IMR-90 (cell line): Measurements from ENCODE around the gene ADAMTSL1. TPM values are rescaled to one million over a fixed set of nuclear protein-coding genes. Genes with fewer than 3 reads are reported as not detected.

ENCODE experiments used
- ATAC-seq: fragments of 200-7000 bp; cut with Tn5 transposase; 2 replicates; pipeline ENCODE4 v1.9.1; 2020; ENCODE audit warnings: low read depth, mild to moderate bottlenecking, moderate library complexity
- BruUV-seq: library from RNA; stranded (reverse); fragments of 400-500 nt; replicated peaks from 2 replicates; lab custom pipeline; 2021; lab: Mats Ljungman, UMichigan
- CTCF ChIA-PET: fragments of 300-600 bp; formaldehyde crosslinking; extraction: SDS; loops from one replicate; lab custom pipeline; 2021; ENCODE audit warnings: antibody characterized with exemption; lab: Yijun Ruan, JAX
- POLR2A ChIA-PET: fragments of 300-600 bp; sonication (Branson Sonifier 250); formaldehyde crosslinking; loops from one replicate; lab custom pipeline; 2022; ENCODE audit warnings: antibody characterized with exemption; ENCODE audit not compliant: unreplicated experiment; lab: Charles Lee
- DNase-seq: peaks from one replicate; pipeline ENCODE4 v3.0.0; 2013
- H2AFZ ChIP-seq: replicated peaks from 2 replicates; pipeline ENCODE3; 2013; ENCODE audit warnings: low read length, mild to moderate bottlenecking; ENCODE audit not compliant: poor library complexity
- H2AK5ac ChIP-seq: 2 replicates; pipeline ENCODE4 v1.6.1; 2013; ENCODE audit warnings: low read depth, low read length, inconsistent platforms
- H2AK9ac ChIP-seq: replicated peaks from 2 replicates; pipeline ENCODE3; 2013; ENCODE audit warnings: mild to moderate bottlenecking, low read depth, low read length, moderate library complexity; ENCODE audit not compliant: poor library complexity
- H2BK120ac ChIP-seq: 2 replicates; pipeline ENCODE4 v1.6.1; 2013; ENCODE audit warnings: low read depth, low read length, inconsistent platforms
- H2BK15ac ChIP-seq: 3 replicates; pipeline ENCODE4 v1.6.1; 2013; ENCODE audit warnings: low read depth, low read length, inconsistent platforms
- H2BK20ac ChIP-seq: 2 replicates; pipeline ENCODE4 v1.6.1; 2013; ENCODE audit warnings: low read depth, mild to moderate bottlenecking, inconsistent platforms, low read length, moderate library complexity
- H2BK5ac ChIP-seq: 2 replicates; pipeline ENCODE4 v1.6.1; 2013; ENCODE audit warnings: mild to moderate bottlenecking, low read depth, low read length, inconsistent platforms; ENCODE audit not compliant: poor library complexity, severe bottlenecking
- H3K14ac ChIP-seq: replicated peaks from 2 replicates; pipeline ENCODE4 v1.6.1; 2013; ENCODE audit warnings: low read depth, low read length, inconsistent platforms
- H3K18ac ChIP-seq: 2 replicates; pipeline ENCODE4 v1.6.1; 2013; ENCODE audit warnings: low read depth, low read length, control low read depth
- H3K23ac ChIP-seq: 2 replicates; pipeline ENCODE4 v1.6.1; 2013; ENCODE audit warnings: low read depth, low read length, inconsistent platforms
- H3K27ac ChIP-seq: 2 replicates; pipeline ENCODE4 v1.5.1; 2013; ENCODE audit warnings: mild to moderate bottlenecking, control low read depth, low read length; ENCODE audit not compliant: insufficient read depth
- H3K27me3 ChIP-seq: 2 replicates; pipeline ENCODE4 v1.6.1; 2013; ENCODE audit warnings: low read length; ENCODE audit not compliant: control insufficient read depth, insufficient read depth
- H3K36me3 ChIP-seq: 2 replicates; pipeline ENCODE4 v1.6.1; 2013; ENCODE audit warnings: low read length, mixed read lengths; ENCODE audit not compliant: control insufficient read depth, insufficient read depth
- H3K4ac ChIP-seq: 2 replicates; pipeline ENCODE4 v1.6.1; 2013; ENCODE audit warnings: low read depth, low read length, inconsistent platforms
- H3K4me1 ChIP-seq: 2 replicates; pipeline ENCODE4 v1.6.1; 2013; ENCODE audit warnings: low read length, mixed read lengths; ENCODE audit not compliant: control insufficient read depth, insufficient read depth
- H3K4me2 ChIP-seq: 2 replicates; pipeline ENCODE4 v1.6.1; 2013; ENCODE audit warnings: low read depth, mild to moderate bottlenecking, control low read depth, low read length, moderate library complexity
- H3K4me3 ChIP-seq: 2 replicates; pipeline ENCODE4 v1.5.1; 2013; ENCODE audit warnings: low read depth, mild to moderate bottlenecking, control low read depth, low read length, moderate library complexity; ENCODE audit not compliant: insufficient read depth
- H3K56ac ChIP-seq: 2 replicates; pipeline ENCODE4 v1.6.1; 2013; ENCODE audit warnings: low read length, inconsistent platforms; ENCODE audit not compliant: insufficient read depth; ENCODE audit errors: extremely low read depth
- H3K79me1 ChIP-seq, 2 experiments: 2 replicates each; pipeline ENCODE4 v1.6.1; 2013; ENCODE audit warnings: low read length in 2 of 2, inconsistent platforms in 1 of 2, low read depth in 1 of 2
- H3K9ac ChIP-seq: 2 replicates; pipeline ENCODE4 v1.6.1; 2013; ENCODE audit warnings: low read depth, low read length, control low read depth
- H3K9me1 ChIP-seq: 2 replicates; pipeline ENCODE4 v1.6.1; 2013; ENCODE audit warnings: low read length, inconsistent platforms; ENCODE audit not compliant: insufficient read depth
- H3K9me3 ChIP-seq: 2 replicates; pipeline ENCODE4 v1.6.1; 2013; ENCODE audit warnings: low read length; ENCODE audit not compliant: control insufficient read depth, insufficient read depth
- H4K20me1 ChIP-seq: 2 replicates; pipeline ENCODE4 v1.6.1; 2013; ENCODE audit warnings: low read length, inconsistent platforms; ENCODE audit not compliant: insufficient read depth
- H4K5ac ChIP-seq: 2 replicates; pipeline ENCODE4 v1.6.1; 2013; ENCODE audit warnings: mild to moderate bottlenecking, low read depth, low read length, control low read depth
- H4K8ac ChIP-seq, 2 experiments: 2 replicates each; pipeline ENCODE4 v1.6.1; 2013; ENCODE audit warnings: low read depth in 2 of 2, low read length in 2 of 2, control low read depth in 1 of 2, inconsistent platforms in 1 of 2
- H4K91ac ChIP-seq: 2 replicates; pipeline ENCODE4 v1.6.1; 2013; ENCODE audit warnings: low read depth, low read length, inconsistent platforms; ENCODE audit not compliant: insufficient read depth
- BHLHE40 ChIP-seq: fragments of 150-350 bp; IDR thresholded peaks from 2 replicates; pipeline ENCODE4 v1.6.1; 2016; ENCODE audit warnings: mild to moderate bottlenecking, low read depth, low read length
- CEBPB ChIP-seq: IDR thresholded peaks from 2 replicates; pipeline ENCODE4 v1.6.1; 2012; ENCODE audit warnings: low read depth, low read length, improper control_type of control experiment
- FOS ChIP-seq: fragments of 150-350 bp; IDR thresholded peaks from 2 replicates; pipeline ENCODE4 v1.6.1; 2016; ENCODE audit warnings: low read depth, low read length
- MAFK ChIP-seq: IDR thresholded peaks from 2 replicates; pipeline ENCODE4 v1.6.1; 2012; ENCODE audit warnings: low read depth, low read length, improper control_type of control experiment
- MAZ ChIP-seq: IDR thresholded peaks from 2 replicates; pipeline ENCODE4 v1.6.1; 2012; ENCODE audit warnings: low read depth, mild to moderate bottlenecking, low read length, improper control_type of control experiment, moderate library complexity, borderline replicate concordance
- MXI1 ChIP-seq: IDR thresholded peaks from 2 replicates; pipeline ENCODE4 v1.6.1; 2012; ENCODE audit warnings: low read depth, mild to moderate bottlenecking, low read length, moderate library complexity, borderline replicate concordance
- NFE2L2 ChIP-seq: fragments of 150-350 bp; IDR thresholded peaks from 2 replicates; pipeline ENCODE4 v1.6.1; 2016; ENCODE audit warnings: low read depth, mild to moderate bottlenecking, low read length
- RAD21 ChIP-seq: IDR thresholded peaks from 2 replicates; pipeline ENCODE4 v1.6.1; 2012; ENCODE audit warnings: low read length, improper control_type of control experiment
- RFX5 ChIP-seq: IDR thresholded peaks from 2 replicates; pipeline ENCODE4 v1.8.0; 2012; ENCODE audit warnings: low read depth, mild to moderate bottlenecking, low read length, moderate library complexity
- SMC3 ChIP-seq: fragments of 150-350 bp; IDR thresholded peaks from 2 replicates; pipeline ENCODE4 v1.6.1; 2016; ENCODE audit warnings: low read depth, mild to moderate bottlenecking, antibody characterized with exemption, low read length, moderate library complexity
- WGBS, 2 experiments: methylation state at CpG; one replicate each; pipeline versions ENCODE4 v1.1.5 to v1.1.7; 2013; ENCODE audit warnings: missing lambda C conversion rate in 2 of 2; ENCODE audit not compliant: insufficient read length in 1 of 2; ENCODE audit errors: extremely low coverage in 2 of 2; 5-methylcytosine and 5-hydroxymethylcytosine counted together
- dilution Hi-C: fragments of 300-500 bp; cut with HindIII; formaldehyde crosslinking; loops from one replicate; pipeline ENCODE4 v1.14.3; 2018; ENCODE audit warnings: low sequenced_read_pairs; ENCODE audit not compliant: unreplicated experiment
- in situ Hi-C: fragments of 300-500 bp; cut with MboI; formaldehyde crosslinking; loops from 3 replicates; pipeline ENCODE4 v1.14.3; 2019; ENCODE audit warnings: low sequenced_read_pairs, inconsistent platforms, mixed read lengths
- intact Hi-C: fragments of 100-400 bp; cut with micrococcal nuclease; formaldehyde crosslinking; loops from 2 replicates; pipeline ENCODE4 v1.10.0; 2022
- polyA plus RNA-seq, 3 experiments: library from polyadenylated mRNA; depleted of rRNA; stranded (reverse); fragments of >200 nt; gene quantifications; 2 replicates each; pipeline ENCODE4 v1.2.3, GENCODE V29; 2012; ENCODE audit warnings: low replicate concordance in 1 of 3
- total RNA-seq: library from RNA; depleted of rRNA; stranded (reverse); fragments of >200 nt; gene quantifications from 2 replicates; pipeline ENCODE4 v1.2.3, GENCODE V29; 2012
- TF ChIP-seq, protein P1 (sequence below): fragments of 150-350 bp; IDR thresholded peaks from 2 replicates; pipeline ENCODE4 v1.6.1; 2016; ENCODE audit warnings: low read depth, mild to moderate bottlenecking, low read length, moderate library complexity, borderline replicate concordance
- TF ChIP-seq, protein P2 (sequence below): conservative IDR thresholded peaks from 2 replicates; pipeline ENCODE4 v1.5.1; 2012; ENCODE audit warnings: mild to moderate bottlenecking, low read depth, low read length, improper control_type of control experiment

The ADAMTSL1 gene
- total and polyA plus RNA-seq, 2 of the 4 experiments (the other 2 are of a cell fraction): 38.2 to 62.2 TPM

DNA sequence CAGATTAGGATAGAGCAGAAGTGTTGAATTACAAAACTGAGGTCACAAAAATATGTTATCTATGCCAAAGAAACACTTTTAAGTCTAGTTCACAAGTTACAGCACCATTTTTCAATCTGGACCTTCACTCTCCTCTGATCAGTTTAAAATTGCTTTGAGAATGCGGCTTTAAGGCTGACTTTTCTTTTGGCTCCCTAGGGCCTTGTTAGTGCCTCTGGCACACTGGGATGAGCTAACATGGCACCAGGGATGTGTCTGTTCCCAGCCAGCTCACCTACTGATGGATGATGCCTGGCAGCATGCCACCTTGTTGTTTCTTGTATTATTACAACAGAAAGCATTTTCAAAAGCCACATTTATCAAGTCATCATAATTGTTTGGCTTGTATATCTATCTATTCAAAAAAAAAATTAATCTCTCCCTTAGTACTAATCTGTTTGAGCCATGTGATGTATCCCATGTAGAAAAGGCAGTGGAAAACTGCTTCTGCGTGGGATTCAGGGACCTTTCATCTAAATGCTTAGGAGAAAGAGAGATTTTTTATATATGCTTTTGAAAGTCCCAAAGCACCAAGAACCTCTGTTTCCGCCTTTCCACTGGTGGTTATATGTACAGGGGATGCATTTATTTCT lies 46.6 kb downstream of the ADAMTSL1 start:
- Histone ChIP-seq H2BK5ac (no peak overlapping the region), H3K4me1 (no peaks in the 10 kb centered on the region; the same call in 1 of the 2 replicates), H3K4ac (no peak overlapping the region), H3K4me3 (no peak overlapping the region), H4K91ac (no peak overlapping the region), H2BK120ac (no peak overlapping the region), H3K9ac (no peak overlapping the region), H3K27me3 (no peaks in the 10 kb centered on the region), H4K5ac (no peak overlapping the region), H2AK5ac (no peak overlapping the region), H2AK9ac (no peak overlapping the region), H4K20me1 (no peaks in the 10 kb centered on the region), H3K14ac (no peak overlapping the region), H3K9me1 (no peaks in the 10 kb centered on the region), H3K4me2 (no peak overlapping the region), H3K9me3 (no peaks in the 10 kb centered on the region), H3K27ac (no peak overlapping the region), H3K23ac (no peak overlapping the region), H3K79me1 (no peaks in the 10 kb centered on the region), H2BK15ac (no peak overlapping the region), H3K18ac (no peak overlapping the region), H3K56ac (no peak overlapping the region), H3K36me3 (no peaks in the 10 kb centered on the region), H2BK20ac (no peak overlapping the region), H2AFZ (no peak overlapping the region), H4K8ac (no peak overlapping the region)
- no CpG with 5 or more reads among the region's 3 CpGs for WGBS, 2 experiments
- no TSS peak for BruUV-seq
- POLR2A ChIA-PET: no interaction called here
- TF ChIP-seq CEBPB: no peak
- TF ChIP-seq FOS: no peak
- TF ChIP-seq BHLHE40: no peak
- TF ChIP-seq RAD21: no peak
- TF ChIP-seq SMC3: no peak
- no peak for TF ChIP-seq MAFK
- TF ChIP-seq, protein P1, sequence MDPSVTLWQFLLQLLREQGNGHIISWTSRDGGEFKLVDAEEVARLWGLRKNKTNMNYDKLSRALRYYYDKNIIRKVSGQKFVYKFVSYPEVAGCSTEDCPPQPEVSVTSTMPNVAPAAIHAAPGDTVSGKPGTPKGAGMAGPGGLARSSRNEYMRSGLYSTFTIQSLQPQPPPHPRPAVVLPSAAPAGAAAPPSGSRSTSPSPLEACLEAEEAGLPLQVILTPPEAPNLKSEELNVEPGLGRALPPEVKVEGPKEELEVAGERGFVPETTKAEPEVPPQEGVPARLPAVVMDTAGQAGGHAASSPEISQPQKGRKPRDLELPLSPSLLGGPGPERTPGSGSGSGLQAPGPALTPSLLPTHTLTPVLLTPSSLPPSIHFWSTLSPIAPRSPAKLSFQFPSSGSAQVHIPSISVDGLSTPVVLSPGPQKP: no peak
- no peak for TF ChIP-seq RFX5
- TF ChIP-seq MAZ: no peak
- no peak for TF ChIP-seq MXI1
- TF ChIP-seq NFE2L2: no peak
- TF ChIP-seq, protein P2, sequence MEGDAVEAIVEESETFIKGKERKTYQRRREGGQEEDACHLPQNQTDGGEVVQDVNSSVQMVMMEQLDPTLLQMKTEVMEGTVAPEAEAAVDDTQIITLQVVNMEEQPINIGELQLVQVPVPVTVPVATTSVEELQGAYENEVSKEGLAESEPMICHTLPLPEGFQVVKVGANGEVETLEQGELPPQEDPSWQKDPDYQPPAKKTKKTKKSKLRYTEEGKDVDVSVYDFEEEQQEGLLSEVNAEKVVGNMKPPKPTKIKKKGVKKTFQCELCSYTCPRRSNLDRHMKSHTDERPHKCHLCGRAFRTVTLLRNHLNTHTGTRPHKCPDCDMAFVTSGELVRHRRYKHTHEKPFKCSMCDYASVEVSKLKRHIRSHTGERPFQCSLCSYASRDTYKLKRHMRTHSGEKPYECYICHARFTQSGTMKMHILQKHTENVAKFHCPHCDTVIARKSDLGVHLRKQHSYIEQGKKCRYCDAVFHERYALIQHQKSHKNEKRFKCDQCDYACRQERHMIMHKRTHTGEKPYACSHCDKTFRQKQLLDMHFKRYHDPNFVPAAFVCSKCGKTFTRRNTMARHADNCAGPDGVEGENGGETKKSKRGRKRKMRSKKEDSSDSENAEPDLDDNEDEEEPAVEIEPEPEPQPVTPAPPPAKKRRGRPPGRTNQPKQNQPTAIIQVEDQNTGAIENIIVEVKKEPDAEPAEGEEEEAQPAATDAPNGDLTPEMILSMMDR: no peak
- in situ Hi-C loops: no loop called here
- no peak for DNase-seq
- dilution Hi-C loops: no loop called here
- no peak for ATAC-seq
- intact Hi-C loops: no loop called here
- CTCF ChIA-PET: no interaction called here
